Activated CD4-positive, alpha-beta T cell treated with anti-CD3 and anti-CD28 coated beads, Interleukin-2, amount 50 U/mL, for 4 hours (primary cell): Measurements from ENCODE around the gene EFCAB8.

ENCODE experiments used
- DNase-seq, 2 experiments: peaks; one replicate each; pipeline ENCODE4 v3.0.0-alpha.2; 2020

Gene EFCAB8

GRCh38 chr20:32988008-32988407, 129.3 kb downstream of the EFCAB8 start:
- no peak for DNase-seq

GRCh38 chr20:32989507-32990283, 131.0 kb downstream of the EFCAB8 start:
- no peak for DNase-seq

- no peak for DNase-seq
Observed at GRCh38 chr20:32990426-32990825, 131.7 kb downstream of the EFCAB8 start.

- DNase-seq, result no peak
Observed at GRCh38 chr20:32991383-32991782, 132.7 kb downstream of the EFCAB8 start.

- no peak for DNase-seq
Observed at GRCh38 chr20:32991792-32992641, 133.3 kb downstream of the EFCAB8 start.

- no peak for DNase-seq
Observed at GRCh38 chr20:32993496-32994050, 134.8 kb downstream of the EFCAB8 start.

- DNase-seq, result no peak
Observed at GRCh38 chr20:32995802-32996201, 137.1 kb downstream of the EFCAB8 start.

- no peak for DNase-seq
Observed at GRCh38 chr20:32997431-32997830, 138.7 kb downstream of the EFCAB8 start.

- DNase-seq, result no peak
Observed at GRCh38 chr20:32999603-33000250, 141.0 kb downstream of the EFCAB8 start.

- DNase-seq, result no peak
Observed at GRCh38 chr20:33000802-33001466, 142.2 kb downstream of the EFCAB8 start.

- no peak for DNase-seq
Observed at GRCh38 chr20:33002087-33002808, 143.5 kb downstream of the EFCAB8 start.

- no peak for DNase-seq
Observed at GRCh38 chr20:33004141-33004751, 145.5 kb downstream of the EFCAB8 start, which contains the start of gene SUN5. Gene SUN5, minus strand, starts transcription at chr20:33004433. Its CDS starts 93 bp downstream, at chr20:33004340.

- no peak for DNase-seq
Observed at GRCh38 chr20:33005132-33005566, 146.4 kb downstream of the EFCAB8 start.

GRCh38 chr20:33005908-33006775, 147.4 kb downstream of the EFCAB8 start:
- DNase-seq, result no peak

GRCh38 chr20:33006776-33007375, 148.2 kb downstream of the EFCAB8 start:
- no peak for DNase-seq

- no peak for DNase-seq
Observed at GRCh38 chr20:33007376-33008335, 148.9 kb downstream of the EFCAB8 start, which contains the start of gene BPIFB2. Gene BPIFB2, plus strand, starts transcription at chr20:33007704. Its CDS starts 871 bp downstream, at chr20:33008575.

GRCh38 chr20:33008336-33009213, 149.9 kb downstream of the EFCAB8 start:
- DNase-seq, result no peak
